Stimulated activated effector memory CD8-positive, alpha-beta T cell treated with anti-CD3 and anti-CD28 coated beads, Interleukin-12 subunit alpha, Interleukin-12 subunit beta, amount 100 ng/mL, for 72 hours (primary cell): ENCODE measurements around the gene ATP7B.
"Not testable (repeated sequence)": the region's sequence is repeated elsewhere in the genome, so short reads cannot be mapped to it uniquely, and the experiment has no call there.

Source experiments
- ATAC-seq: fragments of 150-1000 bp; cut with Tn5 transposase; 2 replicates; pipeline ENCODE4 v1.10.0; 2021
- DNase-seq, 2 donors: peaks; one replicate each; pipeline ENCODE4 v3.0.0; 2021 to 2022; ENCODE audit warnings: low spot score in 2 of 2
- H3K27ac Mint-ChIP-seq: one replicate; pipeline ENCODE4 v1.8.0; 2022; ENCODE audit warnings: mild to moderate bottlenecking, mixed read lengths
- H3K36me3 Mint-ChIP-seq: one replicate; pipeline ENCODE4 v1.8.0; 2022; ENCODE audit warnings: mild to moderate bottlenecking, mixed read lengths
- H3K4me1 Mint-ChIP-seq: one replicate; pipeline ENCODE4 v1.8.0; 2022; ENCODE audit warnings: mixed read lengths
- H3K4me3 Mint-ChIP-seq: one replicate; pipeline ENCODE4 v1.8.0; 2022; ENCODE audit warnings: mild to moderate bottlenecking, mixed read lengths
- H3K9me3 Mint-ChIP-seq: one replicate; pipeline ENCODE4 v1.8.0; 2022; ENCODE audit warnings: mixed read lengths

The ATP7B gene

DNA sequence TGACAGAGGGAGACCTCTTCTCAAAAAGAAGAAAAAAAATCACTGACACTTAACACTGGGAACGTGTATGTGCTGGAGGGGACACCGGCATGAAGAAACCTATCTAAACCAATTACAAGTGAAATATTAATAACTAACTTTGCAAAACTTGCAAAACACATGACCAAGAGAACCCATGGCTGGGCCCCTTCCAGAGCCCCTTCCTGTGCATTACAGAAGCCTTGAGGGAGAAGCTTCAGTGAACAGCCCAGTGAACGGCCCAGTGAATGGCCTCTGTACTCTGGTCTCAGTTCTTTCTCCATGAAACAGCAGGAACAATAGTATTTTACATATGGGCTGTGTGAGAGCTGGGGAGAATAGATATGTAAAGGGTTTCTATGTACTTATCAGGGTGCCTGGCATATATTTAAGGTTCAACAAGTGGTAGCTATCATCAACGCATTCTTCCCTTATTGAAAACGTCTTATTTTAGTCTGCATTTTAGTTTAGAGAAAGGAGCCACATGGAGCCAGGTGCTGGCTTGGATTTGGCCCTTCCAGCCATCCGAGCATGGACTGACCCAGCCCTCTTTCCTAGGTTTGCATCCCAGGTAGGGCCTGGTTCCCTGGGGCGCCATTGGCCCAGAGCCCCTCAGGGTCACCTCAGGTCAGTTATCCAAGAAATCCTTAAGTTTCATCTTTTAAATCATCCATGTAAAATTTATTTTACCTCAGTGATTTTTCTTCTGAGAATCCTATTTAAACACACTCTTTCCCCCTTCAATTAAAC, 95.0 kb downstream of the ATP7B start:
- Mint-ChIP-seq H3K36me3 (no peaks in the 10 kb centered on the region), H3K4me3 (no peak overlapping the region), H3K9me3 (no peaks in the 10 kb centered on the region), H3K4me1 (peaks cover 6% of the 10 kb centered on the region), H3K27ac (no peak overlapping the region)
- ATAC-seq (no peak), DNase-seq (no peak)

DNA sequence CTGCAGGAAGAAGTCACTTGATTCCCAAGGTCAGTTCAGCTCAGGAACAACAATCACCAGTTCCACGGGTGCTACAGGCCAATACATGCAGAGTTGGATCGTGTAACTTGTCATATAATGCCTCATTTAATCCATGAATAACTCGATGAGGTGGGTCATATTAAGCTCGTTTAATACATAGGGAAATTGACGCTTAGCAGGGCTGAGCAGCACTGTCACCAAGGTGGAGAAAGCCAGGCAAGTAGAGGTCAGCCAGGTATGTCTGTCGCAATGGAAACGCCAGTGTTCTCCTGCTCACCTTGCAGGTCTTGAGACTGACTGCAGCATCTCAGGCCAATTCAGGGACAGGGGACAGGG, 97.1 kb downstream of the ATP7B start:
- ATAC-seq (no peak), DNase-seq (no peak)
- H3K36me3 Mint-ChIP-seq: no peaks in the 10 kb centered on the region
- H3K4me3 Mint-ChIP-seq: no peak overlapping the region
- H3K9me3 Mint-ChIP-seq: no peaks in the 10 kb centered on the region
- peaks cover 20% of the 10 kb centered on the region for H3K4me1 Mint-ChIP-seq
- H3K27ac Mint-ChIP-seq: no peak overlapping the region

DNA sequence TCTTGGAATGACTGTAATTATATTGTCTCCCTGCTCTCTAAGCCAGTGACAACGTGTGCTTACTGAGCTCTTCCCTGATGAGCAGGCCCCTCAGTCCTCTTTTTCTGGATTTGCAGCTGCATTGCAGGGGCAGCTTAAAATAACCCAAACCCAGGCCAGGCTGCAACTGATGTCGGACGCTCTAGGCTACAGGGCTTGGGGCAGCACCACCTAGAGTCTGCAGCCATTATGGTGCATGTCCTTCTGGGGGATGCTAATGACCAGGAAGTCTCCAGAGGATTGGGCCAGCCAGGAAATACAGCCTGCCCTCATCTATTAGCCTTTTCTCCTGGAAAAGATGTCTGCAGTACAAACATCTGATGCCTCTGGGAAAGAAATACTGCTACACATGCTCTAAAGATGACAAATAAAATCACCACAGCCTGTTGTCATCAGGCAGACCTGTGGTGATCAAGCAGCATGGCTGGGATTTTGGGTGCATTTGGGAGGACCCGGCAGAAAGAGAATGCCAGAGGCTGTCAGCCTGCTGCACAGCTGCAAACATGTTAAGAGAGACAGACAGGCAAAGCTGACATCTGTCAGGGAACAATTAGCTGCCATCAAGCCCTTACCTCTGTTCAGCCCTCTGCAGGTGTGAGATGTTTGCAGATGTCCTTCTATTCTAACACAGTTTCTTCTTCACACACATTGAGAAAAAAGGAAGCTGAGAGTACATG, 97.7 kb downstream of the ATP7B start:
- ATAC-seq: no peak
- DNase-seq: no peak
- no peaks in the 10 kb centered on the region for H3K36me3 Mint-ChIP-seq
- H3K9me3 Mint-ChIP-seq: no peaks in the 10 kb centered on the region
- no peak overlapping the region for H3K4me3 Mint-ChIP-seq
- no peak overlapping the region for H3K27ac Mint-ChIP-seq
- H3K4me1 Mint-ChIP-seq: peaks cover 25% of the 10 kb centered on the region

DNA sequence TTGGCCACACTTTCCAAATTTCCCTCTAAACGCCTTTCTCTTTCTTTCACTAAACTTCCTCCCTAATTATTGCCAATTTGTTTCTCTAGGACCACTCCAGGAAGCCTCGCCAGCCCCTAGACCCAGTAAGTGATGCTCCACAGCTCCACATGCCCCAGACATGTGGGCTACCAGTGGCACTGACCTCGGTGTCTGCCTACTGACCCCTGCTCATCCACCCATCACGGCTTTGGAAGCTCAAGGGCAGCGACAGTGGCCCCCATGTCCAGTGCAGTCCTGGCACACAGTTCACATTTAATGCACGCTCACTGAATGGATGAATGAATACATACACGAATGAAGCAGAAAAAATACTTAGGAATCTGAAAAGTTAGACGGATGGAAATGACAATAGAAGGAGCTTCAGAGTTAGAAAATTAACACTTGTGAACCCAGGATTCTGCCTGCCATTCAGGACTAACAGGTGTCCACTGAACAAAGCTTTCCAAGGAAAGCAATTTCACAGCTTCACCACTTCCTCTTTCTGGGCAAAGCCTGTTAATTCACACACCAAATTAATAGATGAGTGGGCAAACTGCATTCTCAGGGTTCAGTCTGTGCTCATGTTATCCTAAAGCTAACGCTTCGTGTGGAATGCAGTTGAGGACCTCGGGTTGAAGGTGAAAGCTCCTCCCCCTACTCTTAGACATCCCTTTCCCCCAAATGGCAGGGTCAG, 98.6 kb downstream of the ATP7B start:
- Mint-ChIP-seq H3K36me3 (no peaks in the 10 kb centered on the region), H3K9me3 (no peaks in the 10 kb centered on the region), H3K27ac (no peak overlapping the region), H3K4me3 (no peak overlapping the region), H3K4me1 (peaks cover 27% of the 10 kb centered on the region)
- ATAC-seq (no peak), DNase-seq (no peak)

DNA sequence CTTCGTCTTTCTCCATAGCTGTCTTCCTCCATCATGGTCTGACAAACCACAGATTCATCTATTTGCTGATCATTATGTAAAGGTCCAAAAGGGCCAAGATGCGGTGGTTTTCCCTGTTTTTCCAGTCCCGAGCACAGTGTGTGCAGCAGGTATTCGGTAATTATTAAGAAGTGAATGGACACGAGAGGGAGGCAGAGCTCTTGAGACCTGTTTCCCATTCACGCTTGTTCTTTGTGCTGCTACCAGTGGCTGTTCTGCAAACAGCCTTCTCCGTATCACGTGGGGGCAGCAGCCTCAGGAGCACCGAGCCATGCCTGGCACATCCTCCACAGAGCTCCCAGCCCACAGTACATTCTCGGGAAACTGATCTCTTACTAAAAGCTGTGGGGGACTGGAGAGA, 99.2 kb downstream of the ATP7B start:
- Mint-ChIP-seq H3K27ac (no peak overlapping the region), H3K9me3 (no peaks in the 10 kb centered on the region), H3K4me3 (no peak overlapping the region), H3K36me3 (no peaks in the 10 kb centered on the region), H3K4me1 (peaks cover 27% of the 10 kb centered on the region)
- no peak for DNase-seq
- no peak for ATAC-seq

DNA sequence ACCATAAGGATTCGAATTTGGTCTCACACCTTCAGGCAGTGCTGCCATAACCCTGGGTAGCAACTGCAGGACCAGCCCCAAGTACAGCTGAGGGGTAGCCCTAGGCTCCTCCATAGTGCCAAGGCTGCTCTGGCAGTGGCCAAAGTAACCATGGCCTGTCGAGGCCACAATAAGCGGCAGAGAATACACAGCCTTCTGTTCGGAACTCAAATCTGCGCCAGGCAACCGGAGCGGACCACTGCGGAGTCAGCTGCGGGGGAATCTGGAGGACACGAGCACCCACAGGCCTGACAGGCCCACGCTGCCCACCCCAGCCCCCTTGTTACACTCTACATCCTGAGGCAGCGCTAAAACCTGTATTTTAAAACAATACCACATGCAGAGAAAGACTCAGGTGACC, 100.7 kb downstream of the ATP7B start:
- Mint-ChIP-seq H3K4me3 (no peak overlapping the region), H3K9me3 (no peaks in the 10 kb centered on the region), H3K4me1 (peaks cover 27% of the 10 kb centered on the region), H3K27ac (no peak overlapping the region), H3K36me3 (no peaks in the 10 kb centered on the region)
- ATAC-seq (no peak), DNase-seq (no peak)

DNA sequence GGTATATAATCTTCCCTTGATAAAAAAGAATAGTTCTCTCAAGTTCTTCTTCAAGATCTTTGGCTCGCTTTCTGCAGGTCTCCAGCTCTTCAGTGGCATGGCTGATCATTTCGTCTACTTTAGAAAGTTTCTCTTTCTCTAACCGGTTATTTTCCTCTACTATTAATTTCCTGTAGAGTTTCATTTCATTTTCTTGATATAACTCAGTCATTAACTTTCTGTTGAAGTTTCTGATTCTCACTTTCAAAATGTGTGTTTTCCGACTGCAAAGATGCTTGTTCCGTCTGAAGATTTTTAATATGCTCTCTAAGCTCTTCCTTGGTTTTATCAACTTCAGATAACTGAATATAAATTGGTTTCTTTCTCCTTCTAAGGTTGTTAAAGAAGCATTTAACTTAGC, 102.0 kb downstream of the ATP7B start:
- H3K9me3 Mint-ChIP-seq, DNase-seq, H3K36me3 Mint-ChIP-seq, ATAC-seq: not testable (repeated sequence)
- Mint-ChIP-seq H3K4me3 (peak overlapping the region; percentile 24), H3K27ac (peak overlapping the region; percentile 3), H3K4me1 (peaks cover 27% of the 10 kb centered on the region)

DNA sequence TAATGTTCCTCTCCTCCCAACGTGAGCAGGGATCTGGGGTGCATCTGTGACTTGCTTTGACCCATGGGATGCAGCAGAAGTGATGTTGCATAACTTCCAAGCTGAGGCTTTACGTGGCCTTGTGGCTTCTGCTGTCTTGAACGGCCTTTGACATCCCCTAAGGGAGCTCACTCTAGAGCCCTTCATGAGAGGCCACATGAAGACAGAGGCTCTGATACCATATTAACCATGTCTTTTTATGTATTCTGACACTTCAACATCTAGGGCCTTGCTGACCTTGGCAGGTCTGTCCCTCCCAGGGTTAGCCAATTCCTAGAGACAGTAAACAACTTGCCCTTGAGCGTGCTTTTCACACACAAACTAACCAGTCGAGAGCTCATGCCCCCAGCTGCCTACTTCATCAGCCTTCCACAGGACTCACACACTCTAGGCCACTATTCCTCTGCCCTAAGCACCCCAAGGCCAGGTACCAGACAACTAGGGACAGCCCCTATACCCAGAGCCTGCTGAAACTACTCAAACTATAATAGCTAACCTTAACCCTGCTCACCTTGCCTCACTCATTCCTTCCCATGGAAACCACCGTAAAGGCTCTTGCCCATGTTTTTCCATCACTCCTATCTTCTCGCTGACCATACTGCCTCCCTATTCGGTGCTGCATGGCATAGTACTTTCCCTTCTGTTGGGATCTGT, 104.1 kb downstream of the ATP7B start:
- ATAC-seq: peak; percentile 55
- no peak for DNase-seq
- peaks cover 32% of the 10 kb centered on the region for H3K4me1 Mint-ChIP-seq
- no peak overlapping the region for H3K4me3 Mint-ChIP-seq
- no peak overlapping the region for H3K27ac Mint-ChIP-seq
- no peaks in the 10 kb centered on the region for H3K9me3 Mint-ChIP-seq
- H3K36me3 Mint-ChIP-seq: no peaks in the 10 kb centered on the region

DNA sequence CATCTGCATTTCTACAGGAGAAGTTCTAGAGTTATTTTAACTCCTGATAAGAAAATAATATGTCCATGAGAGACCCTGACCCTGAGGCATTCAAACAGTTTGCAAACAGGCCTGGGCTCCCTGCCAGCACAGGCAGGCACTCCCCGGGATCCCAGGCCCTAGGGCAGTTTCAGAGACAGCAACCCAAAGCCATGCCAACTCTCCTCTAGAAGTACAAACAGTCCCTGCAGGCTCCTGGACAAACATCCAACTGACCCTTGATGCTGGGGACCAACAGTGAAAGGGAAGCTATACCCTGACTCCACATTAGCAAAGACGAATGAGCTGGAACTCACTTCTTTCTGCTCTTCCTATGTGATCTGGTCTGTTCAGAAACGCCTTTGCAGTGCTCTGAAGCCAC, 104.7 kb downstream of the ATP7B start:
- ATAC-seq (no peak), DNase-seq (no peak)
- Mint-ChIP-seq H3K4me1 (peaks cover 27% of the 10 kb centered on the region), H3K27ac (no peak overlapping the region), H3K36me3 (no peaks in the 10 kb centered on the region), H3K9me3 (no peaks in the 10 kb centered on the region), H3K4me3 (no peak overlapping the region)

DNA sequence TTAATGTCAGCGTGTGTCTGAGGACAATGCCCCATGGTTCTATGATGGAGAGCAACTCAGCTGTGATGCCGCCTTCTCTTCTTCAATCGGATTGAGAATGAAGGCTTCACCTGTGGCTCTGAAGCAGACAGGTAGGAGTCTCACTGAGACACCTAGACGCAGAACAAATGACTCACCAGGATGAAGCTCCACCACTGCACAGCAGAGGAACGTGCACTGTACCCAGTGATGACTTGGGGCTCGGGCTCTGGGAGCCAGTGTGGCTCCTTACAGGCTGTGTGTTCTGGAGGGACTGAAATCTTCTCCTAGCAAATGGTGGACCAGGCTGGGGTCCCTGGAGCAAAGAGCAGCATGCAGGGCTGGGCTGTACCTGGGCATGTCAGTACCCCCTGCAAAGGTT, 105.5 kb downstream of the ATP7B start:
- ATAC-seq: no peak
- no peaks in the 10 kb centered on the region for H3K9me3 Mint-ChIP-seq
- no peak for DNase-seq
- peaks cover 26% of the 10 kb centered on the region for H3K4me1 Mint-ChIP-seq
- no peak overlapping the region for H3K27ac Mint-ChIP-seq
- no peaks in the 10 kb centered on the region for H3K36me3 Mint-ChIP-seq
- no peak overlapping the region for H3K4me3 Mint-ChIP-seq

DNA sequence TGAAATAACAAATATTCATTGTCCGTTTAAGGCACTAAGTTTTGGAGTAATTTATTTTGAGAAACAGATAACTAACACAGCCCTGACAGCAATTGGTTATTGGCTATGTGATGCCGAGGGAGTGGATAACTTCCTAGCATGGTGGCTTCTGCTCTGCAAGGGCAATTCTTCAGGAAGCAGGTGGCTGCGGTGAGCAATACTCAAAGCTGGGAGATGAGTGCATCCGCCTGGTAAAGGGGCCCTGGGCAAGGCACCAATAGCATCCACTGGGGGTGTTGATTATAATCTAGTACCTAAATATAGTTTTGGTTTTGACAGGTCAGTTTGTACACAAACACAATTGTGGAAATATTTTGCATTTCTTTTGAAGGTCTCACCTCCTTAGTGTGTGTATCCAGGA, 108.5 kb downstream of the ATP7B start:
- Mint-ChIP-seq H3K36me3 (no peaks in the 10 kb centered on the region), H3K9me3 (no peaks in the 10 kb centered on the region), H3K4me1 (peaks cover 5% of the 10 kb centered on the region), H3K27ac (no peak overlapping the region), H3K4me3 (no peak overlapping the region)
- ATAC-seq: no peak
- no peak for DNase-seq

DNA sequence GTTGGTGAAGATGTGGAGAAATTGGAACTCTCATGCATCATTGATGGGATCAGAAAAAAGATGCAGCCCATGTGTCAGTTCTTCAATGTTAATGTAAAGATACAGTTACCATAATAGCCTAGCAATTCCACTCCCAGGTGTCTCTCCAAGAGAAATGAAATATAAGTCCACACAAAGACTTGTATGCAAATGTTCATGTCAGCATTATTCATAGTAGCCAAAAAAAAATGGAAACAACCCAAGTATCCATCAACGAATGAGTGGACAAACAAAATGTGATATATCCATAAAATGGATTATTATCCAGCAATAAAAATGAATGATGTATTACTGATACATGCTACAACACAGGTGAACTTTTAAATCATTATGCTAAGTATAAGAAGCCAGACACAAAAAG, 110.8 kb downstream of the ATP7B start:
- H3K27ac Mint-ChIP-seq: no peak overlapping the region
- H3K4me1 Mint-ChIP-seq: peaks cover 5% of the 10 kb centered on the region
- H3K36me3 Mint-ChIP-seq: no peaks in the 10 kb centered on the region
- H3K9me3 Mint-ChIP-seq: no peaks in the 10 kb centered on the region
- H3K4me3 Mint-ChIP-seq: no peak overlapping the region
- DNase-seq: no peak
- no peak for ATAC-seq

DNA sequence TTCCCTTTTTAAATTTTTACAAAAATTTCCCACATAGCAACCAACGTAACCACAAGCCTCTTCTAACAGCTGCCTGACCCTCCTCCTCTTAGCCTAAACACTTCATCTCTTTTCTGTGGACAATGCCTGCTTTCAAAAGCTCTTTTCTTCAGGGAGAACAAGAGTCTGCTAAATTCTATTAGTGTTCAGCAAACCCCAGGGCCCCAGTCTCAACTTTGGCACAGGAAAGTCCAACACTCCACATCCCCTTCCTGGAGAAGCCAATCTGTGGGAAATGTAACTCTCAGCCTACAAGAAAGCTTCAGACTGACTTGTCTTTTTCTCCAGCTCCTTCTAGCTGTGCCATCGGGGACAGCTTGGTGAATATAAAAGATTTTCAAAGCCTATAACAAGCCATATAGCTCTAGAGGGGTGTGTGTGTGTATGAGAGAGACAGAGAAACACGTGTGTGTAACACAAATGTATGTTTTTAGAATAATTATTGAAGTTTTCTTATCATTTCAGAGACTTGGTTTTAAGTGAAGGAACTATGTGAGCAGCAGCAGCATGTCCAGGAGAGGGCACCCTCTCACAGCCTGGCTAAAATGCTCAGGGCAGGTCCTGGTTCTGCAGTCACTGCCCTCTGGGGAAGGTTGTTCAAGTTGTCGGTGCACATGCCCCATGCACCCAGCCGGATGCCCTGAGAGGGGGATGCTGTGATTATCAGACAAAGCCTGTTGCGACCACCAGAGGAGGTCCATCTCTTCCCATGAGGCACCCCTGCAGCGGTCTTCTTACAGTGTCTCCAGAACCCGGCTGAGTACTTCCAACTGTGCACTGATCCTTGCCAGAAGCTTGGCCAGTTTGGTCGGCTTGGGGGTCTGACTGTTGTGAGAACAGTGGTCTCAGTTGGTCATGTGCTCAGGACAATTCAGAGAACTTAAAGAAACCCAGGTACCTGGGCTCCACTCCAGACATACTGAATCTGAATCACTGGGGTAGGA, 115.1 kb downstream of the ATP7B start:
- H3K36me3 Mint-ChIP-seq: no peaks in the 10 kb centered on the region
- no peaks in the 10 kb centered on the region for H3K9me3 Mint-ChIP-seq
- DNase-seq (peak in 1 of 2 donors; percentile 60), ATAC-seq (peak; percentile 71)
- H3K27ac Mint-ChIP-seq: no peak overlapping the region
- H3K4me3 Mint-ChIP-seq: no peak overlapping the region
- no peaks in the 10 kb centered on the region for H3K4me1 Mint-ChIP-seq

DNA sequence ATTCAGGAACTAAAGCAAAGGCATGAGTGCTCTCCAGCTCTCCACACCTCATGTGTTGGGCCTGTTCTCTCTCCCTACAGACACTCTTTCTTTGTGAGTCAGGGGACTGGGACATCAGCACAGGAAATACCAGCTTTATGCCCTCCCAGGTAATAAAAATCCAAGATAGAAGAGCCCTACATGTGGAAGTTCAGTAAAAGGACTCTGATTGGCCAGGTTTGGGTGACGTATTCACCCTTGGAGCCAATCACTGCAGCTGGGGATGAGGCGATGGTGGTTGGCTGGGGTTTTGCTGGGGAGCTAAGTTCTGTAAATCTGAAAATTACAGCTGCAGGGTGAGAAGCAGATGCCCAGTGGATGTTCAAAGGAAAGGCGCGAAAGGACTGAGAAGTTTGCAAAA, 117.0 kb downstream of the ATP7B start:
- Mint-ChIP-seq H3K27ac (no peak overlapping the region), H3K4me3 (no peak overlapping the region), H3K36me3 (no peaks in the 10 kb centered on the region), H3K4me1 (no peaks in the 10 kb centered on the region), H3K9me3 (no peaks in the 10 kb centered on the region)
- DNase-seq: no peak
- no peak for ATAC-seq
